HepG2 (cell line): ENCODE data around the gene USP7. TPM values are rescaled to one million over a fixed set of nuclear protein-coding genes. Genes with fewer than 3 reads are reported as not detected.

ENCODE experiments used
- CREM ChIP-seq, 2 experiments: sonication (generic) in 1 of 2; formaldehyde crosslinking in 1 of 2; IDR thresholded peaks; 2 replicates each; pipeline versions ENCODE4 v1.4.0 to v1.6.1; 2016 to 2020; ENCODE audit warnings: antibody characterized with exemption in 1 of 2, mild to moderate bottlenecking in 1 of 2, missing genetic modification reagents in 1 of 2
- FOXO4 ChIP-seq: sonication (generic); formaldehyde crosslinking; conservative IDR thresholded peaks from 2 replicates; pipeline ENCODE4 v1.8.1; 2023; ENCODE audit warnings: missing genetic modification reagents
- HDAC1 ChIP-seq: sonication (generic); formaldehyde crosslinking; IDR thresholded peaks from 2 replicates; pipeline ENCODE4 v1.5.1; 2020; ENCODE audit warnings: mild to moderate bottlenecking, missing genetic modification reagents
- HNF4G ChIP-seq, 2 experiments: sonication (generic) in 1 of 2; formaldehyde crosslinking in 1 of 2; IDR thresholded peaks; 2 replicates each; pipeline versions ENCODE4 v1.4.0 to v1.6.1; 2011 to 2020; ENCODE audit warnings: borderline replicate concordance in 2 of 2, low read depth in 2 of 2, mild to moderate bottlenecking in 2 of 2, low read length in 1 of 2, missing genetic modification reagents in 1 of 2, moderate library complexity in 1 of 2
- MTA1 ChIP-seq: sonication (generic); formaldehyde crosslinking; IDR thresholded peaks from 2 replicates; pipeline ENCODE4 v1.4.0; 2020; ENCODE audit warnings: missing genetic modification reagents, mild to moderate bottlenecking, borderline replicate concordance
- NAIF1 ChIP-seq: sonication (generic); formaldehyde crosslinking; IDR thresholded peaks from 2 replicates; pipeline ENCODE4 v1.5.0; 2020; ENCODE audit warnings: mild to moderate bottlenecking, missing genetic modification reagents, borderline replicate concordance
- PRDM15 ChIP-seq: sonication (generic); formaldehyde crosslinking; IDR thresholded peaks from 2 replicates; pipeline ENCODE4 v1.4.0; 2020; ENCODE audit warnings: missing genetic modification reagents
- SRSF9 ChIP-seq: fragments of 200-400 bp; formaldehyde crosslinking; IDR thresholded peaks from 2 replicates; pipeline ENCODE4 v1.6.1; 2018; ENCODE audit warnings: borderline replicate concordance, mild to moderate bottlenecking, low read depth, low read length; ENCODE audit not compliant: insufficient read depth, poor library complexity, severe bottlenecking
- STAT6 ChIP-seq: sonication (generic); formaldehyde crosslinking; IDR thresholded peaks from 2 replicates; pipeline ENCODE4 v1.4.0; 2020; ENCODE audit warnings: missing genetic modification reagents, mild to moderate bottlenecking, borderline replicate concordance
- ZBTB3 ChIP-seq: sonication (generic); formaldehyde crosslinking; IDR thresholded peaks from 2 replicates; pipeline ENCODE4 v1.4.0; 2020; ENCODE audit warnings: low read depth, mild to moderate bottlenecking, moderate library complexity, missing genetic modification reagents, borderline replicate concordance
- ZFY ChIP-seq: sonication (generic); formaldehyde crosslinking; IDR thresholded peaks from 2 replicates; pipeline ENCODE4 v1.4.0; 2020; ENCODE audit warnings: missing genetic modification reagents
- polyA plus RNA-seq, 8 experiments: library from polyadenylated mRNA; depleted of rRNA in 3 of 8; stranded (reverse) in 7 of 8; unstranded in 1 of 8; fragments of >200 nt; fragmentation: Illumina TruSeq in 4 of 8; extraction: Trizol in 4 of 8; gene quantifications; 2 replicates each; pipeline versions ENCODE4 v1.2.1 to v1.2.3, GENCODE V29; 2011 to 2016; ENCODE audit warnings: low read depth in 4 of 8, missing spikeins in 1 of 8, mixed read lengths in 1 of 8; ENCODE audit not compliant: insufficient read depth in 1 of 8
- total RNA-seq, 5 experiments: library from RNA; depleted of rRNA; stranded (reverse); fragments of >200 nt; fragmentation: Illumina TruSeq; extraction: Trizol; gene quantifications; 2 replicates each; pipeline ENCODE4 v1.2.3, GENCODE V29; 2016; ENCODE audit warnings: low read depth in 1 of 5
- TF ChIP-seq, protein P1 (sequence below): conservative IDR thresholded peaks from 2 replicates; pipeline ENCODE4 v1.6.1; 2018; ENCODE audit warnings: missing genetic modification reagents
- TF ChIP-seq, protein P2 (sequence below): sonication (generic); formaldehyde crosslinking; IDR thresholded peaks from 2 replicates; pipeline ENCODE4 v1.5.0; 2020; ENCODE audit warnings: mild to moderate bottlenecking, missing genetic modification reagents, borderline replicate concordance

Gene USP7
- total and polyA plus RNA-seq, 2 of the 13 experiments (the other 11 are each of a cell fraction or from before 2014, with no cell fraction given) = 52.5 to 173 TPM

DNA sequence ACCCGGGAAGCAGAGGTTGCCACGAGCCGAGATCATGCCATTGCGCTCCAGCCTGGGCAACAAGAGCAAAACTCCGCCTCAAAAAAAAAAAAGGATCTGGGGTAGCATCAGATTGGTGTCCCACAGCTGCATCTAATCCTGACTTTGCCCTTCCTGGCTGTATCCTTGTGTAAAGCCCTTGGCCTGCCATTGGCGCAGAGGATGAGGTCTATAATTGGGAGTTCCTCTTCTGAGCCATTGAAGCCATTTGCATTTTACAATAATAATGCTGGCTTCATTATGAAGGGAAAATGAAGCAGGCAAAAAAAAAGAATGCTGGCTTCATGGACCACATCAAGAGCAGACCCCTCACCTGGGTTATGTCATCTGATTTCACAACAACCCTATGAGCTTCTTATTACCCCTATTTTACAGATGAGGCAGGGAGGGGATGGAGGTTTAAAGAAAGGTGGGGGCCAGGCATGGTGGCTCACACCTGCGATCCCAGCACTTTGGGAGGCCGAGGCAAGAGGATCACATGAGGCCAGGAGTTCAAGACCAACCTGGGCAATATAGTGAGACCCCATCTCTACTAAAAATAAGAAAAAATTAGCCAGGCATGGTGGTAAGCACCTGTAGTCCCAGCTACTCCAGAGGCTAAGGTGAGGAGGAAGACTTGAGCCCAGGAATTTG, 82.7 kb downstream of the USP7 start (continued):
- TF ChIP-seq HNF4G (IDR thresholded peaks at IDR 0.05; ENCODE audit: borderline replicate concordance, low read depth, low read length) (no peak), HNF4G (CRISPR knock-in tag; IDR thresholded peaks at IDR 0.05; ENCODE audit: borderline replicate concordance, low read depth) (peak; percentile 22; the same call in 1 of the 2 replicates), HDAC1 (peak; percentile 27), ZFY (CRISPR knock-in tag) (no peak), STAT6 (CRISPR knock-in tag) (0 out of 2 replicates have a peak, but pooled peaks have one; percentile 19), CREM (IDR thresholded peaks at IDR 0.05) (no peak), CREM (CRISPR knock-in tag; IDR thresholded peaks at IDR 0.05) (no peak), SRSF9 (no peak), PRDM15 (CRISPR knock-in tag) (no peak), FOXO4 (CRISPR knock-in tag) (no peak), ZBTB3 (CRISPR knock-in tag) (0 out of 2 replicates have a peak, but pooled peaks have one; percentile 28), NAIF1 (0 out of 2 replicates have a peak, but pooled peaks have one; percentile 53), MTA1 (CRISPR knock-in tag) (no peak)
- TF ChIP-seq, protein P1, sequence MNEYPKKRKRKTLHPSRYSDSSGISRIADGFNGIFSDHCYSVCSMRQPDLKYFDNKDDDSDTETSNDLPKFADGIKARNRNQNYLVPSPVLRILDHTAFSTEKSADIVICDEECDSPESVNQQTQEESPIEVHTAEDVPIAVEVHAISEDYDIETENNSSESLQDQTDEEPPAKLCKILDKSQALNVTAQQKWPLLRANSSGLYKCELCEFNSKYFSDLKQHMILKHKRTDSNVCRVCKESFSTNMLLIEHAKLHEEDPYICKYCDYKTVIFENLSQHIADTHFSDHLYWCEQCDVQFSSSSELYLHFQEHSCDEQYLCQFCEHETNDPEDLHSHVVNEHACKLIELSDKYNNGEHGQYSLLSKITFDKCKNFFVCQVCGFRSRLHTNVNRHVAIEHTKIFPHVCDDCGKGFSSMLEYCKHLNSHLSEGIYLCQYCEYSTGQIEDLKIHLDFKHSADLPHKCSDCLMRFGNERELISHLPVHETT (CRISPR knock-in tag) = 0 out of 2 replicates have a peak, but pooled peaks have one; percentile 14
- TF ChIP-seq, protein P2, sequence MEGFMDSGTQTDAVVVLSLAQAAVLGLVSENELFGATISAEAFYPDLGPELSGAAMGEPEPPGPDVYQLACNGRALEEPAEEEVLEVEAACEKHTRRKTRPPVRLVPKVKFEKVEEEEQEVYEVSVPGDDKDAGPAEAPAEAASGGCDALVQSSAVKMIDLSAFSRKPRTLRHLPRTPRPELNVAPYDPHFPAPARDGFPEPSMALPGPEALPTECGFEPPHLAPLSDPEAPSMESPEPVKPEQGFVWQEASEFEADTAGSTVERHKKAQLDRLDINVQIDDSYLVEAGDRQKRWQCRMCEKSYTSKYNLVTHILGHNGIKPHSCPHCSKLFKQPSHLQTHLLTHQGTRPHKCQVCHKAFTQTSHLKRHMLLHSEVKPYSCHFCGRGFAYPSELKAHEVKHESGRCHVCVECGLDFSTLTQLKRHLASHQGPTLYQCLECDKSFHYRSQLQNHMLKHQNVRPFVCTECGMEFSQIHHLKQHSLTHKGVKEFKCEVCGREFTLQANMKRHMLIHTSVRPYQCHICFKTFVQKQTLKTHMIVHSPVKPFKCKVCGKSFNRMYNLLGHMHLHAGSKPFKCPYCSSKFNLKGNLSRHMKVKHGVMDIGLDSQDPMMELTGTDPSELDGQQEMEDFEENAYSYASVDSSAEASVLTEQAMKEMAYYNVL (CRISPR knock-in tag) = no peak
